ENCODE results near the gene ASTN2.
"Not testable (repeated sequence)": the region's sequence is repeated elsewhere in the genome, so short reads cannot be mapped to it uniquely, and the experiment has no call there.

ASTN2 gene

GRCh38 chr9:116944714-116945534, 469.9 kb downstream of the ASTN2 start:
- no peak for DNase-seq

GRCh38 chr9:116943970-116944369, 470.9 kb downstream of the ASTN2 start:
- no peak for DNase-seq

GRCh38 chr9:116942593-116943061, 472.2 kb downstream of the ASTN2 start:
- no peak for DNase-seq

- no peak for DNase-seq
Measured at GRCh38 chr9:116941266-116941665, 473.6 kb downstream of the ASTN2 start.

GRCh38 chr9:116940614-116941215, 474.1 kb downstream of the ASTN2 start:
- DNase-seq = no peak

GRCh38 chr9:116939614-116940013, 475.2 kb downstream of the ASTN2 start:
- DNase-seq = no peak

GRCh38 chr9:116939161-116939560, 475.7 kb downstream of the ASTN2 start:
- no peak for DNase-seq

- DNase-seq = no peak
Measured at GRCh38 chr9:116937361-116937760, 477.5 kb downstream of the ASTN2 start.

GRCh38 chr9:116935149-116935897, 479.5 kb downstream of the ASTN2 start:
- no peak for DNase-seq

GRCh38 chr9:116934131-116934530, 480.7 kb downstream of the ASTN2 start:
- no peak for DNase-seq

GRCh38 chr9:116933251-116933650, 481.6 kb downstream of the ASTN2 start:
- DNase-seq = no peak

GRCh38 chr9:116929621-116930020, 485.2 kb downstream of the ASTN2 start:
- no peak for DNase-seq

- no peak for DNase-seq
Measured at GRCh38 chr9:116928884-116929283, 486.0 kb downstream of the ASTN2 start.

GRCh38 chr9:116928289-116928688, 486.6 kb downstream of the ASTN2 start:
- DNase-seq = no peak

- DNase-seq = no peak
Measured at GRCh38 chr9:116927726-116928125, 487.1 kb downstream of the ASTN2 start.

- no peak for DNase-seq
Measured at GRCh38 chr9:116925121-116925520, 489.7 kb downstream of the ASTN2 start.

- no peak for DNase-seq
Measured at GRCh38 chr9:116924462-116925110, 490.3 kb downstream of the ASTN2 start.

GRCh38 chr9:116917895-116918508, 496.9 kb downstream of the ASTN2 start:
- DNase-seq = not testable (repeated sequence)

GRCh38 chr9:116913536-116913935, 501.3 kb downstream of the ASTN2 start:
- no peak for DNase-seq

GRCh38 chr9:116910201-116910600, 504.7 kb downstream of the ASTN2 start:
- DNase-seq = no peak

GRCh38 chr9:116907989-116908388, 506.9 kb downstream of the ASTN2 start:
- no peak for DNase-seq

GRCh38 chr9:116905171-116905588, 509.7 kb downstream of the ASTN2 start:
- no peak for DNase-seq

- DNase-seq = no peak
Measured at GRCh38 chr9:116904165-116904564, 510.7 kb downstream of the ASTN2 start.
